Hepatocyte (in vitro differentiated cells): ENCODE measurements around the gene ADGRE3. TPM values are rescaled to one million over a fixed set of nuclear protein-coding genes. Genes with fewer than 3 reads are reported as not detected.
"Not testable (repeated sequence)": the region's sequence is repeated elsewhere in the genome, so short reads cannot be mapped to it uniquely, and the experiment has no call there.

Experiments
- DNase-seq: peaks from one replicate; pipeline ENCODE4 v3.0.0-alpha.2; 2016; ENCODE audit warnings: low spot score
- H2AFZ ChIP-seq: fragments of 200-600 bp; sonication (generic); 2 replicates; pipeline ENCODE4 v1.6.0; 2016; ENCODE audit warnings: antibody characterized with exemption, mild to moderate bottlenecking
- H3K27ac ChIP-seq: fragments of 200-600 bp; sonication (generic); 2 replicates; pipeline ENCODE4 v1.5.1; 2016; ENCODE audit warnings: mild to moderate bottlenecking
- H3K27me3 ChIP-seq: fragments of 200-600 bp; sonication (generic); 2 replicates; pipeline ENCODE4 v1.6.1; 2016
- H3K36me3 ChIP-seq: fragments of 200-600 bp; sonication (generic); replicated peaks from 2 replicates; pipeline ENCODE4 v1.5.1; 2016; ENCODE audit warnings: low read depth; ENCODE audit not compliant: insufficient read depth
- H3K4me1 ChIP-seq: fragments of 200-600 bp; sonication (generic); 2 replicates; pipeline ENCODE4 v1.5.1; 2016; ENCODE audit warnings: mild to moderate bottlenecking, moderate library complexity; ENCODE audit not compliant: insufficient read depth
- H3K4me2 ChIP-seq: fragments of 200-600 bp; sonication (generic); 2 replicates; pipeline ENCODE4 v1.6.0; 2016
- H3K4me3 ChIP-seq: fragments of 200-600 bp; sonication (generic); 2 replicates; pipeline ENCODE4 v1.5.1; 2016; ENCODE audit warnings: mild to moderate bottlenecking
- H3K79me2 ChIP-seq: fragments of 200-600 bp; sonication (generic); 2 replicates; pipeline ENCODE4 v1.6.0; 2017; ENCODE audit warnings: mild to moderate bottlenecking
- H3K9me2 ChIP-seq: fragments of 200-600 bp; sonication (generic); replicated peaks from 2 replicates; pipeline ENCODE4 v1.6.0; 2017; ENCODE audit warnings: mild to moderate bottlenecking; ENCODE audit not compliant: insufficient read depth
- H3K9me3 ChIP-seq: fragments of 200-600 bp; sonication (generic); 2 replicates; pipeline ENCODE4 v1.5.1; 2016; ENCODE audit warnings: low read depth, mild to moderate bottlenecking
- H4K20me1 ChIP-seq: fragments of 200-600 bp; sonication (generic); 2 replicates; pipeline ENCODE4 v1.6.0; 2016; ENCODE audit warnings: mild to moderate bottlenecking; ENCODE audit not compliant: insufficient read depth, poor library complexity, severe bottlenecking
- CTCF ChIP-seq: fragments of 200-600 bp; sonication (generic); IDR thresholded peaks from 2 replicates; pipeline ENCODE4 v1.5.1; 2016; ENCODE audit warnings: antibody characterized with exemption, mild to moderate bottlenecking; ENCODE audit not compliant: poor library complexity
- EZH2 ChIP-seq: fragments of 200-600 bp; sonication (generic); IDR thresholded peaks from 2 replicates; pipeline ENCODE4 v1.6.1; 2016; ENCODE audit warnings: antibody characterized with exemption, mild to moderate bottlenecking, borderline replicate concordance
- EZH2phosphoT487 ChIP-seq: fragments of 200-600 bp; sonication (generic); IDR thresholded peaks from one replicate; pipeline ENCODE4 v1.6.1; 2018; ENCODE audit warnings: antibody characterized with exemption, mild to moderate bottlenecking, low read depth, moderate library complexity; ENCODE audit not compliant: unreplicated experiment, severe bottlenecking
- WGBS: methylation state at CpG from one replicate; pipeline ENCODE4 v1.1.6; 2016; ENCODE audit warnings: low lambda C conversion rate; ENCODE audit errors: missing lambda C conversion rate; 5-methylcytosine and 5-hydroxymethylcytosine counted together
- polyA plus RNA-seq: library from polyadenylated mRNA; unstranded; fragments of >200 nt; fragmentation: Nextera tagmentation; extraction: Ambion mirVana; gene quantifications from 2 replicates; pipeline ENCODE4 v1.2.1, GENCODE V29; 2016
- total RNA-seq: library from RNA; depleted of rRNA; stranded (reverse); fragments of >200 nt; gene quantifications from 2 replicates; pipeline ENCODE4 v1.2.3, GENCODE V29; 2014

The ADGRE3 gene
- total and polyA plus RNA-seq, 2 experiments from 2014 or later, result not detected

- Histone ChIP-seq H3K79me2 (no peaks in the 10 kb centered on the region), H3K9me3 (no peaks in the 10 kb centered on the region), H3K27me3 (no peaks in the 10 kb centered on the region), H3K36me3 (no peaks in the 10 kb centered on the region), H3K4me3 (no peak overlapping the region), H3K9me2 (no peaks in the 10 kb centered on the region), H3K4me2 (no peak overlapping the region), H3K4me1 (no peaks in the 10 kb centered on the region), H3K27ac (no peak overlapping the region), H2AFZ (no peak overlapping the region), H4K20me1 (no peaks in the 10 kb centered on the region)
- DNase-seq, result no peak
- TF ChIP-seq EZH2 (no peak), CTCF (no peak), EZH2phosphoT487 (no peak)
- 73% methylated on average over 4 of the region's 4 CpGs for WGBS
Observed at GRCh38 chr19:14612657-14613056, 62.0 kb downstream of the ADGRE3 start.

DNA sequence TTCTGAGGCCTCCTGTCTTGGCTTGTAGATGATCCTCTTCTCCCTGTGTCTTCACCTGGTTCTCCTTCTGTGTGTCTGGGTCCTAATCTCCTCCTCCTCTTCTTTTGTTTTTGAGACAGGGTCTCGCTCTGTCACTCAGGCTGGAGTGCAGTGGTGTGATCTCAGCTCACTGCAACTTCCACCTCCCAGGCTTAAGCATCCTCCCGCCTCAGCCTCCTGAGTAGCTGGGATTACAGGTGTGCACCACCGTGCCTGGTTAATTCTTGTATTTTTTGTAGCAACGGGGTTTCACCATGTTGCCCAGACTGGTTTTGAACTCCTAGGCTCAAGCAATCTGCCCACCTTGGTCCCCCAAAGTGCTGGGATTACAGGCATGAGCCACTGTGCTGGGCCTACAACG, 62.4 kb downstream of the ADGRE3 start:
- H2AFZ ChIP-seq, H3K27ac ChIP-seq, DNase-seq, H3K9me2 ChIP-seq, H3K4me2 ChIP-seq, H3K27me3 ChIP-seq, H3K4me1 ChIP-seq, H3K4me3 ChIP-seq, H4K20me1 ChIP-seq, H3K9me3 ChIP-seq, H3K36me3 ChIP-seq, H3K79me2 ChIP-seq: not testable (repeated sequence)
- WGBS, result 71% methylated on average over 5 of the region's 5 CpGs

DNA sequence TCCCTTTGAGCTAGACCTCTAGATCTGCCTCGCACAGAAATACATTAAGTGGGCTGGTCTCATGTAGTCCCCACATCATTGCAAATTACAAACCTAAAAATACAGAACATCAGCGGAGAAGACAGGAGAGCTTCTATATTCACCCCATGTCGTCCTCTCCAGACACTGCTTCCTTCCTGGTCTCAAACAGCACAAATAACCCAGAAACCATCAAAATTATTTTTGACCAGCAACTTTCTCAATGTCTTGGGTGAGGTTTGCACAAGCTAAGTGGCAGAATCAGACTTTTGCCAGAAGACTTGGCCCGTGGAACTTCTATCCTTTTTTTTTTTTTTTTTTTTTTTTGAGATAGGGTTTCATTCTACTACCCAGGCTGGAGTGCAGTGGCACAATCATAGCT, 63.6 kb downstream of the ADGRE3 start:
- Histone ChIP-seq H2AFZ (no peak overlapping the region), H3K4me1 (no peaks in the 10 kb centered on the region), H3K9me3 (no peaks in the 10 kb centered on the region), H3K27ac (no peak overlapping the region), H3K27me3 (no peaks in the 10 kb centered on the region), H3K4me3 (no peak overlapping the region), H3K36me3 (no peaks in the 10 kb centered on the region), H3K79me2 (no peaks in the 10 kb centered on the region), H3K4me2 (no peak overlapping the region), H3K9me2 (no peaks in the 10 kb centered on the region), H4K20me1 (no peaks in the 10 kb centered on the region)
- no peak for DNase-seq
- TF ChIP-seq EZH2 (no peak), EZH2phosphoT487 (no peak)
- WGBS, result 67% methylated on average over 4 of the region's 4 CpGs

- Histone ChIP-seq H3K27me3 (no peaks in the 10 kb centered on the region), H3K79me2 (no peaks in the 10 kb centered on the region), H3K4me2 (no peak overlapping the region), H3K4me1 (no peaks in the 10 kb centered on the region), H3K9me3 (no peaks in the 10 kb centered on the region), H3K27ac (no peak overlapping the region), H2AFZ (no peak overlapping the region), H3K9me2 (no peaks in the 10 kb centered on the region), H3K36me3 (no peaks in the 10 kb centered on the region), H3K4me3 (no peak overlapping the region), H4K20me1 (no peaks in the 10 kb centered on the region)
- TF ChIP-seq CTCF, result no peak
- no peak for TF ChIP-seq EZH2phosphoT487
- no peak for TF ChIP-seq EZH2
- no peak for DNase-seq
- 74% methylated on average over 9 of the region's 9 CpGs for WGBS
Observed at GRCh38 chr19:14606627-14607026, 68.0 kb downstream of the ADGRE3 start.
